H54 (cell line): ENCODE results near the gene KRTAP19-2.
"Not testable (repeated sequence)": the region's sequence is repeated elsewhere in the genome, so short reads cannot be mapped to it uniquely, and the experiment has no call there.

ENCODE experiments used
- DNase-seq: peaks from one replicate; pipeline ENCODE4 v3.0.0; 2011; ENCODE audit warnings: low spot score, mixed read lengths; ENCODE audit not compliant: insufficient read length
- FAIRE-seq: peaks from 3 replicates; lab custom pipeline; 2011; peaks lifted over from hg19 to GRCh38; lab: Jason Lieb, UNC
- POLR2A ChIP-seq: IDR thresholded peaks from 2 replicates; pipeline ENCODE4 v1.6.1; 2011; ENCODE audit warnings: low read depth, mild to moderate bottlenecking, low read length

Gene KRTAP19-2, protein sequence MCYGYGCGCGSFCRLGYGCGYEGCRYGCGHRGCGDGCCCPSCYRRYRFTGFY

DNA sequence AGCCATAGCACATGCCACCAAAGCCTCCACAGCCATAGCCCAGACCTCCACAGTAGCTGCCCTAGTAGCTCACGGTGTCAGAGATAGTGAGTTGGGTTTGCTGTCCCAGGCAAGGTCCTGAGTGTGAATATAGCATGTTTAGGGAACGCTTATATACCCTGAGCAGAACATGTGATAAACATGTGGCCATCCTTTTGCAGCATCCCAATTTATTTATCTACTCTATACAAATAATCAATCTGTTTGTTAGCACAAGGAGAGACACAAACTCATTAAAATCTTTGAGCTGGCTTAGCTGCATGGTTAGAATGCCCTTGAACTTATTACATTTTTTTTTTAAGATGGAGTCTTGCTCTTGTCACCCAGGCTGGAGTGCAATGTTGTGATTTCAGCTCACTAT is at the start of gene KRTAP19-2:
KRTAP19-2 (minus strand) TSS at position 101 of the 400 bp plus-strand sequence; CDS start at position 13, 88 bp downstream.
- DNase-seq (no peak), FAIRE-seq (no peak)
- no peak for TF ChIP-seq POLR2A

DNA sequence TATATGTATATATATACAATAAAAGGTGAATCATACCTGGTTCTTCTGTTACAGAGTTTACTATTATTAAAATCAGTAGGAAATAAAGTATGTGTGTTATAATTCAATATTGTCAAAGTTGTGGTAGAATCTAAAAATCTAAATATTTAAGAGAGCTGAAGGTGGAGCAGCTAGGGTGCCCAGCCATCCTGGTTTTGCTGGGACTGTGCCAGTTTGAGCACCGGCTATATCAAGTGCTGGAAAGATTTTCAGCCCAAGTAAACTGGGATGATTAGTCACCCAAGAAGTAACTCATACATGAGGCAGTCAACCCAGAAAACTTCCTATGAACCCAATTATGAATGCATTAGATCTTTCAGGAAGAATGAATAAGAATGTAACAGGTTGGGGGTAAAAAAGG is 31.6 kb upstream of the KRTAP19-2 start:
- no peak for DNase-seq
- FAIRE-seq, result no peak
- TF ChIP-seq POLR2A, result no peak

DNA sequence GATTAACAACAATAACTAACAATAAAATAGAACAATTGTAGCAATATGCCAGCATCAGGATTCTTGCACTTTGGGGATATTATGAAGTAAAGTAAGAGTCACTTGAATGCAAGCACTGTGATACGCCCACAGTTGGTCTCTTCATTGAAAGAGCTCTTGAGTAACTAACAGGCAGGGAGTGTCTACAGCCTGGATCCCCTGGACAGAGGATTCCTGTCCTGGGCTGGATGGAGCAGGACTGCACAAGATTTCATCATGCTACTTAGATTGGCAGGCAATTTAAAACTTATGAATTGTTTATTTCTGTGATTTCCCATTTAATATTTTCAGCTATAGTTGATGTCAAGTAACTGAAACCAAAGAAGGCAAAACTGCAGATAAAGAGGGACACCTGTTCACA is 28.4 kb upstream of the KRTAP19-2 start:
- no peak for FAIRE-seq
- TF ChIP-seq POLR2A, result no peak
- no peak for DNase-seq

DNA sequence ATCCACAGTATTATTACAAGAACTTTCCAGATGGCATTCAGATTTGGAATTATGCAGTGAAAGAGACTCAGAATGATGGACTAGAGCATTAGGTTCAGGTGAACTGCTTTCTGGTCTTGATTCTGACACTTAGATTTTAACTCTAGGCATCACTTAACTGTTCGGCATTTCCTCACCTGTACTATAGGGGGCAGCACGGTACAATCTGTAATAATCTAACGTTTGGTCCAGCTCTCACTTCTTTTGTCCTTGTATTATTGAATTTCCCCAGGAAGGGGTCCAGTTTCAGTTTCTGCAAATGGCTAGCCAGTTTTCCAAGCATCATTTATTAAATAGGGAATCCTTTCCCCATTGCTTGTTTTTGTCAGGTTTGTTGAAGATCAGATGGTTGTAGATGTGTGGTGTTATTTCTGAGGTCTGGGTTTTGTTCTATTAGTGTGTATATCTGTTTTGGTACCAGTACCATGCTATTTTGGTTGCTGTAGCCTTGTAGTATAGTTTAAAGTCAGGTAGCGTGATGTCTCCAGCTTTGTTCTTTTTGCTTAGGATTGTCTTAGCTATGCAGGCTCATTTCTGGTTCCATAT is 18.5 kb upstream of the KRTAP19-2 start:
- FAIRE-seq, DNase-seq: not testable (repeated sequence)

DNA sequence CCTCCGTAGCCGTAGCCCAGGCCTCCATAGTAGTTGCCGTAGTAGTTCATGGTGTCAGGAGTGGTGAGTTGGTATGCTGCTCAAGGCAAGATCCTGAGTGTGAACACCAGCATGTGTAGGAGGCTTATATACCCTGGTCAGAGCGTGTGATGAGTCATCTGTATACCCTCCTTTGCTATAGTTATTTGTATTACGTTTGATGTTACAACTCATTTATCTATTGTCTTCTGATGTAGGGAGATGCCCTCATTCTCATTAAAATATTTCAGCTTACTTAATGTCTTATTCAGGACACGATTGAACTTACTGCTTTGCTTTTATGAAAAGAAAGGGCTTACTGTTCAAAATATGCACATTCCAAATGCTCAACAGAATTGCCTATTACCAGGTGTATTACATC is 14.8 kb upstream of the KRTAP19-2 start, which contains the start of gene KRTAP19-5:
KRTAP19-5 (minus strand) TSS at position 101 of the 400 bp plus-strand sequence; CDS start at position 50, 51 bp downstream.
- FAIRE-seq (no peak), DNase-seq (no peak)
- TF ChIP-seq POLR2A, result no peak

DNA sequence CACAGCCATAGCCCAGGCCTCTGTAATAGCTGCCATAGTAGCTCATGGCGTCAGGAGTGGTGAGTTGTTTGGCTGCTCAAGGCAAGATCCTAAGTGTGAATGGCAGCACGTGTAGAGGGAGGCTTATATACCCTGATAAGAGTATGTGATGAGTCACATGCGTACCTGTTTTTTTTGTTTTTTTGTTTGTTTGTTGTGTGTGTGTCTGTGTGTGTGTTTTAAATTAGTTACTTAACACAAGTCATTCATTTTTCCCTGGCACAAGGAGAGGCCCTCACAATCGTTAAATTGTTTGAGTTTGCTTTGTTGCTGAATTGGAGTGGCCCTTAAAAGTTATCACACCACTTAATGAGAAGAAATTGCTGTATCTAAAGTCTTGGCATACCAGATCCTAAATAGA is 9.8 kb upstream of the KRTAP19-2 start, which contains the start of gene KRTAP19-4:
KRTAP19-4 (minus strand) TSS at position 101 of the 400 bp plus-strand sequence; CDS start at position 46, 55 bp downstream.
- FAIRE-seq, result no peak
- DNase-seq, result no peak
- no peak for TF ChIP-seq POLR2A

DNA sequence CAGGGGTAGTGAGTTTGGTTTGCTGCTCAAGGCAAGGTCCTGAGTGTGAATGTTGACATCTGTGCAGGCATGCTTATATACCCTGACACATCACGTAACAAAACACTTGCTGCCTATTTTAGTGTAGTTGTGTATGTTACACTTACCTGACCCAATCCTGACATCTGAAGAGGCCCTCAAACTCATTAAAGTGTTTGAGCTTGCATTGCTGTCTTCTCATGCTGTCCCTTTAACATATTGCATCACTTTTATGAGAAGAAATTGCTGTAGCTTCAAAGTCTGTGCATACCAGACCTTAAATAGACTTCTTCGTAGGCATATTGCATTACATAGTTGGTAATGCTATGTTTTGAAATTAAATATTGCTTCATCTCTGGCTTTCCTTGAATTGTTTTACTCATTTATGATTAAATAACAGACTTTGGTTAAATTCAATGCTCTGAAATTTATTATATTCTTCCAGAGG is 4.8 kb upstream of the KRTAP19-2 start, which contains the start of gene KRTAP19-3:
KRTAP19-3 (minus strand) TSS at position 51 of the 466 bp plus-strand sequence. CDS start 56 bp downstream, outside the sequence.
- DNase-seq, result no peak
- no peak for TF ChIP-seq POLR2A
- no peak for FAIRE-seq

DNA sequence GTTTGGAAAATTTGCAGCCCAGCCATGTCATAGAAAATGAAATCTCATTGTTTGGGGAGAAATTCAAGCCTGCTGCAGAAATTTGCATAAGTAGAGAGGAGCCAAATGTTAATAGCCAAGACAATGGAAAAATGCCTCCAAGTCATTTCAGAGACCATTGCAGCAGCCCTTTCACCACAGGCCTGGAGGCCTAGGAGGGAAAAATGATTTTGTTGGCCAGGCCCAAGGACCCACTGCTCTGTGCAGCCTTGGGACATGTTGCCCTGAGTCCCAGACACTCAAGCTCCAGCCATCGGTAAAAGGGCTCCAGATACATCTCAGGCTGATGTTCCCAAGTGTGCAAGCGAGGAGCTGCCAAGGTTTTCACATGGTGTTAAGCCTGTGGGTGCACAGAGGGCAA is 1.1 kb downstream of the KRTAP19-2 start:
- no peak for TF ChIP-seq POLR2A
- FAIRE-seq (no peak), DNase-seq (no peak)

DNA sequence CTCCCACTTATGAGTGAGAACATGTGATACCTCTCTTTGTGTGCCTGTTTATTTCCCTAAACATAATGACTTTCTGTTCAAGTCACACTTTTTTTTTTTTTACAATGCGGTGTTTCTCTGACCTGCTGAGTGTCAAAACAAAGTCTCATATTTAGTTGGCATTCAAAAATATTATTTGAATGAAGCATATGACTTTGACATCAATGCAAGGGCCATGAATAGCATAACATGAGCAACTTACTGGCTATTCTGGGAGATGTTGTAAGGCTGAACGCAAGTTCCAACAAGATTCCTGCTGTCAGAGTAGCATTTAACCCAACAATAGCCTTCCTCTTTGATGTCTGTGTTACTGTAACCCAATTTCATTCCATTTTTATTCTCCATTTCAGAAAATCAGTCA is 5.1 kb downstream of the KRTAP19-2 start:
- DNase-seq (no peak), FAIRE-seq (no peak)
- no peak for TF ChIP-seq POLR2A

DNA sequence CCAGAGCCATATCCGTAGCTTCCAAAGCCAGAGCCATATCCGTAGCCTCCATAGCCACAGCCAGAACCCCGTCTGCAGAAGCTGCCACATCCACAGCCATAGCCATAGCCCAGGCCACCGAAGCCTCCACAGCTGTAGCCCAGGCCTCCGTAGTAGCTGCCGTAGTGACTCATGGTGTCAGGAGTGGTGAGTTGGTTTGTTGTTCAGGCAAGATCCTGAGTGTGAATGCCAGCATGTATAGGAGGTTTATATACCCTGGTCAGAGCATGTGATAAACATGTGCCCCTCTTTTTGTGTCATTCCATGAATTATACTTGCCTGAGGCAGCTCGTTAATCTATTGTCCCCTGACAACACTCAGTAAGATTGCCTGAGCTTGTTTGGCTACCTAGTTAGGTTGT is 7.1 kb downstream of the KRTAP19-2 start, which contains the start of gene KRTAP19-1:
KRTAP19-1 (minus strand) TSS at position 223 of the 400 bp plus-strand sequence; CDS start at position 173, 50 bp downstream.
- DNase-seq (no peak), FAIRE-seq (no peak)
- TF ChIP-seq POLR2A, result no peak

DNA sequence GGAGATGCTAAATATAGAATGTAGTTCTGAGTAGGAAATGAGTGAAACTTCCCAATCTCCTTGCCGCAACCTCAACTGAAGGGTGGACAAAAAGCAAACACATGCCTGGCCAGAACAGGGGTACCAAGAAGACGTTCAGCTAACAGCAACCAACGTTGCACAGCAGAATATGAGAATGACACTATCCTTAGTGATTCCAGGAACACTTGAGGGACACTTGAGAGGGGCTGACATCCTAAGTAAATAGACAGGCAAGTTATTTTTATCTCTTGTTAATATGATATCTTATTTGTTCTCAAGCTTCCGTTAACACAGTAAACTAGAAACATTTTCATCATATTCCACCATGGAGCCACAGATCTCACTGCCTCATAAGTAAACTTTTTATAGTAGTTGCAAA is 8.0 kb downstream of the KRTAP19-2 start:
- TF ChIP-seq POLR2A, result no peak
- DNase-seq (no peak), FAIRE-seq (no peak)

DNA sequence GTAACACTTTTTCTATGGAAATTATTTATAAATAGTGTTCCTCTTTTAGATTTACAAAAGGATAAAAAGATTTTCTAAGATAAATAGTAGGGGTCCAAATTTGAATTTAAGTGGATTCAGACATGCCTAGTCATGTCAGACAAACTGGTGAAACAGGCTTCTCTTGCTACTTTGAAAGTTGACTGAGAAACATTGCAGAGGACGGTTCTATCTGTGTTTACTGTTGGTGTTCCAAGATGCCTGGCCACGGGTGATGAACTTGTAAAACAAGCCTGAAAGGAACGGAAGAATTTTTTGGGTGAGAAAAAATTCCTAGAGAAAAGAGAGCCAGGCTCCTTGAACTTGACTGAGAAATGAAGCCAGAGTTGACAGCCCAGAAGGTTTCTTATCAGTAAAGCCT is 9.2 kb downstream of the KRTAP19-2 start:
- FAIRE-seq (no peak), DNase-seq (no peak)
- no peak for TF ChIP-seq POLR2A

DNA sequence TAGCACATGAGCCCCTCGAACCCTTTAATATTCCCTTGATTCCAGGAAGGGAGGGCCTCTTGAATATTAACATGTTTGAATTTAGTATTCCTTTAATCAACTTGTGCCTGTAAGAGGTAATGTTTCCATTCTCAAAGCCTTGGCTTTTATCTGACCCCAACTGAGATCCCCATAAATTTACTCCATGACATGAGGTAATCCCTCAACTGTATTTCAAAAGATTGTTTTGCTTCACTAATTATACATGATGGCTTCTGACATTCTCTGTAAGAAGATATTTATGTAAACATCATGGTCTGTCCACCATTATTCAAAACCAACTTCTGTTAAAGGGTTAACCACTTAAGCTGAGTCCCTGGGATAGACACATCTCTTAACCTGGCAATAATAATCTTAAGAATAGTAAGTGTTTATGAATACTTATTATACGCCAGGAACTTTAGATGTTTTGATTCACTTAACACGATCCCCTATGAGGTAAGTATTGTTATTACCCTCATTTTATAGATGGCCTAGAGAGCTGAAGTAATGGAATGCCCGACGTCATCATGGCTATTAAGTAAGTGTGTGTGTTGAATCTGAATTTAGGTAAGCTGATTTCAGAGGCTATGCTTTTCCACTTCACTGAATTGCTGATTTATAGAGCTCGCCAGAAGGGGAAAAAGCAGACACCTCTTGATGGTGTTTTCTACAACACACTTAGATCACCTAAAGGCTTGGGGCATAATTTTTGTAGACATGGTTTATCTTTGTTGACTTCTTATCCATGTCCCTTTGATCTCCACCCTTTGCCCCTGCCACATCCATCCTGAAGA is 18.1 kb downstream of the KRTAP19-2 start:
- FAIRE-seq (no peak), DNase-seq (no peak)
- TF ChIP-seq POLR2A, result no peak

DNA sequence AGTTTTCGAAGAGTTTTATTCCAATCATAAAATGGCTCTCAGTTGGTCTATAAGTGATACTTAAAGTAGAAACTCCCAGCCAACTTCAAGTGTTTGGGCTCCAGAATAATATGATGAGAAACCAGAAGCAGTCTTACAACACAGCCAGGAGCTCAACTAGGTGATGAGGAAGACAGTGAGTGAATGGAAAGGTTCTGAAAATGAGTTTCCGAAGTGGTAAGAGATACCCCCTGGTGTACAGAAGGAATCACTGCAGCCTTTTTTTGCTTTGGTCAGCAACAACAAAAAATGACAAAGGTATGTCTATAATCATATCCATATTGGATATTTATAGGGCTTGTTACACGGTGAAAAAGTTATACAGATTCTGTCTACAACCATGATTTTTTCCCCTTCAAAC is 23.5 kb downstream of the KRTAP19-2 start:
- TF ChIP-seq POLR2A, result no peak
- no peak for DNase-seq
- peak; percentile 77 for FAIRE-seq
